ENCODE measurements around the gene COMMD10.
"Not testable (repeated sequence)": the region's sequence is repeated elsewhere in the genome, so short reads cannot be mapped to it uniquely, and the experiment has no call there.

COMMD10 gene

GRCh38 chr5:116071211-116071610, 13.6 kb upstream of the COMMD10 start:
- no peak for DNase-seq (ENCODE audit: low read depth)
- no peak for TF ChIP-seq CTCF (conservative IDR thresholded peaks at IDR 0.05; ENCODE audit: low read depth, low read length)
- H3K4me3 ChIP-seq (ENCODE audit: low read depth, low read length), result no peak overlapping the region

GRCh38 chr5:116075191-116075831, 9.5 kb upstream of the COMMD10 start:
- TF ChIP-seq CTCF (conservative IDR thresholded peaks at IDR 0.05; ENCODE audit: low read depth, low read length), result no peak
- H3K4me3 ChIP-seq (ENCODE audit: low read depth, low read length), result no peak overlapping the region
- no peak for DNase-seq (ENCODE audit: low read depth)

- TF ChIP-seq CTCF (conservative IDR thresholded peaks at IDR 0.05; ENCODE audit: low read depth, low read length), result no peak
- DNase-seq (ENCODE audit: low read depth), result no peak
- H3K4me3 ChIP-seq (ENCODE audit: low read depth, low read length), result no peak overlapping the region
Observed at GRCh38 chr5:116076496-116076895, 8.3 kb upstream of the COMMD10 start.

GRCh38 chr5:116078199-116078598, 6.6 kb upstream of the COMMD10 start:
- DNase-seq (ENCODE audit: low read depth), result no peak
- no peak overlapping the region for H3K4me3 ChIP-seq (ENCODE audit: low read depth, low read length)
- TF ChIP-seq CTCF (conservative IDR thresholded peaks at IDR 0.05; ENCODE audit: low read depth, low read length), result no peak

GRCh38 chr5:116084287-116084691, 536 bp upstream of the COMMD10 start:
- no peak for TF ChIP-seq CTCF (conservative IDR thresholded peaks at IDR 0.05; ENCODE audit: low read depth, low read length)
- DNase-seq (ENCODE audit: low read depth), result peak; percentile 47
- H3K4me3 ChIP-seq (ENCODE audit: low read depth, low read length), result peak overlapping the region; percentile 89

- not testable (repeated sequence) for DNase-seq (ENCODE audit: low read depth); H3K4me3 ChIP-seq (ENCODE audit: low read depth, low read length)
Observed at GRCh38 chr5:116086309-116086708, 1.5 kb downstream of the COMMD10 start.

- H3K4me3 ChIP-seq (ENCODE audit: low read depth, low read length), result no peak overlapping the region
- no peak for DNase-seq (ENCODE audit: low read depth)
- TF ChIP-seq CTCF (conservative IDR thresholded peaks at IDR 0.05; ENCODE audit: low read depth, low read length), result no peak
Observed at GRCh38 chr5:116088062-116088461, 3.2 kb downstream of the COMMD10 start.

Data from choroid plexus epithelial cell (primary cell).